ENCODE data around the gene RABGGTA. TPM values are rescaled to one million over a fixed set of nuclear protein-coding genes. Genes with fewer than 3 reads are reported as not detected.

Gene RABGGTA
- total and polyA plus RNA-seq, 9 of the 15 experiments (the other 6 are each of a cell fraction or from before 2014, with no cell fraction given): 4.5 to 24.2 (median 15.5) TPM

GRCh38 chr14:24304019-24304387, 32.6 kb upstream of the RABGGTA start:
- CTCF ChIA-PET (ENCODE audit: low intra/inter-chr PET ratio): no interaction called here
- Histone ChIP-seq H3K4me1 (replicated peaks in 1 of 2; ENCODE audit: control insufficient read depth in 2 of 2, insufficient read depth in 2 of 2, low read length in 2 of 2) (peaks cover 5 to 6% of the 10 kb centered on the region in 2 experiments; a peak in 3 of 5 replicates), H3K4me2 (ENCODE audit: insufficient read depth, low read length) (no peak overlapping the region), H3K4me3 (no peak overlapping the region), H3K9me3 (replicated peaks; ENCODE audit: control insufficient read depth, insufficient read depth, low read depth, low read length) (no peaks in the 10 kb centered on the region), H3K27ac (ENCODE audit: extremely low read depth, low read depth, low read length) (no peak overlapping the region), H3K27me3 (ENCODE audit: control insufficient read depth in 2 of 2, insufficient read depth in 2 of 2, low read length in 2 of 2) (no peaks in the 10 kb centered on the region), H4K20me1 (replicated peaks; ENCODE audit: control insufficient read depth, insufficient read depth, low read length) (no peaks in the 10 kb centered on the region), H2AFZ (ENCODE audit: low read depth, low read length) (no peak overlapping the region), H3K9me1 (ENCODE audit: control insufficient read depth, insufficient read depth, low read length) (no peaks in the 10 kb centered on the region), H3K36me3 (ENCODE audit: control insufficient read depth, insufficient read depth, low read length) (peaks cover 75% of the 10 kb centered on the region; the same call in 2 of the 3 replicates), H3K79me2 (ENCODE audit: control insufficient read depth, insufficient read depth, low read length) (peaks cover 25% of the 10 kb centered on the region), H3K9ac (ENCODE audit: insufficient read depth in 1 of 2, low read depth in 2 of 2, low read length in 2 of 2) (no peak overlapping the region)
- no peak for ATAC-seq
- no peak for DNase-seq (ENCODE audit: extremely low read depth in 1 of 4, low spot score in 3 of 4)
- TF ChIP-seq NUFIP1 (IDR thresholded peaks at IDR 0.05; ENCODE audit: partially characterized antibody) (no peak), ZNF518B (CRISPR knock-in tag; IDR thresholded peaks at IDR 0.05) (no peak), U2AF2 (optimal IDR thresholded peaks at IDR 0.05; ENCODE audit: low read depth, low read length) (no peak), MITF (IDR thresholded peaks at IDR 0.05) (no peak), FOXO4 (CRISPR knock-in tag; IDR thresholded peaks at IDR 0.05) (no peak)
- intact Hi-C loops (cut with micrococcal nuclease) (no loop called here), in situ Hi-C loops (cut with MboI) (no loop called here)
- whole genome bisulfite sequencing (ENCODE audit: insufficient coverage, low coverage, missing lambda C conversion rate): 97% methylated on average over 9 of the region's 11 CpGs
- POLR2A ChIA-PET: no interaction called here
- no peak for FAIRE-seq
- no TSS peak for BruUV-seq (replicated peaks)

Data from K562 (cell line).